Bone marrow (tissue), 2 donors: ENCODE data around the gene ETNK2.
A peak's percentile ranks its signal among the peaks of the same experiment; 100 is the strongest.
"Not testable (repeated sequence)": the region's sequence is repeated elsewhere in the genome, so short reads cannot be mapped to it uniquely, and the experiment has no call there.

Experiments used
- DNase-seq, 2 donors: peaks; one replicate each; lab custom pipeline; 2025; lab: John Stamatoyannopoulos, UW

ETNK2 gene

GRCh38 chr1:204126386-204126785, 25.5 kb downstream of the ETNK2 start:
- no peak for DNase-seq

GRCh38 chr1:204125759-204126351, 26.0 kb downstream of the ETNK2 start:
- no peak for DNase-seq

GRCh38 chr1:204124639-204125038, 27.2 kb downstream of the ETNK2 start:
- DNase-seq, result no peak

GRCh38 chr1:204123376-204123775, 28.5 kb downstream of the ETNK2 start:
- no peak for DNase-seq

DNA sequence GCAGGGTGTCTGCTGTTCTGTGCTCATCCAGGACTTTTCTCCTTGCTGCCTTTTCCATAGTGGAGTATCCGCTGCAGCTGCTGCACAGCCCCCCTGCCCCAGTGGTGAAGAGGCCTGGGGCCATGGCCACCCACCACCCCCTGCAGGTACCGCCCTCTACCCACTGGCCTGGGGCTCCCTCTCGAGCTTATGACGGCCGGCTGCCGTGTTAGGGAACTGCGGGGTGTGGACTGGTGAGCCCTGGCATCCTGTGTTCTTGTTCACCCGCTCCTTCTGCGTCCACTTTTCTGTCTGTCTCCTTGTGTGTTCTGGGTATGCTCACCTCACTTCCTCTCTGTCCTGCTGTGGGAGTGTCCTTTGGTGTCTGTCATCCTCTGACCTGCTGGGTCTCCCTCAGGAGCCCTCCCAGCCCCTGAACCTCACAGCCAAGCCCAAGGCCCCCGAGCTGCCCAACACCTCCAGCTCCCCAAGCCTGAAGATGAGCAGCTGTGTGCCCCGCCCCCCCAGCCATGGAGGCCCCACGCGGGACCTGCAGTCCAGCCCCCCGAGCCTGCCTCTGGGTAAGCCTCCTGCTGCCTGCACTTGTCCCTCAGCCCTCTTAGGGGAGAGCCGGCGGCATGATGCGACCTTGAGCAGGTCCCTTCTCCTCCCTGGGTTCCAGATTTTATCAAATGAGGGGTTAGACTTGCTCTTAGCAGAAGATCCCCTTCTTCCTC, 29.8 kb downstream of the ETNK2 start:
- DNase-seq, result no peak

DNA sequence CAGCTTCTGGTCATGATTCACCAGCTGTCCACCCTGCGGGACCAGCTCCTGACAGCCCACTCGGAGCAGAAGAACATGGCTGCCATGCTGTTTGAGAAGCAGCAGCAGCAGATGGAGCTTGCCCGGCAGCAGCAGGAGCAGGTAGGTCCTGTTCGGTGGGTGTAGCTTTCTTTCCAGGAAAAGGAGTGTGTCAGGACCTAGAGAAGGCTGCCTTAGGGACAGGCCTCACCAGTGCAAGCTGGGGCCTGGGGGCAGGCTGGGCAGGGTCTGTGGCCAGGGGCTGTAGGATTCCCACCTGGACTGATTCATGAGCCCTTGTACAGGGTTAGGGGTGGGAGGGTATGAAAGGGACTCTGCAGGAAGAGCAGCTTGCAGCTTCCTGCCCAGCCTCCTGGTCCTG, 35.3 kb downstream of the ETNK2 start:
- DNase-seq, result no peak

GRCh38 chr1:204115116-204115515, 36.7 kb downstream of the ETNK2 start:
- no peak for DNase-seq

GRCh38 chr1:204114606-204115005, 37.2 kb downstream of the ETNK2 start:
- no peak for DNase-seq

DNA sequence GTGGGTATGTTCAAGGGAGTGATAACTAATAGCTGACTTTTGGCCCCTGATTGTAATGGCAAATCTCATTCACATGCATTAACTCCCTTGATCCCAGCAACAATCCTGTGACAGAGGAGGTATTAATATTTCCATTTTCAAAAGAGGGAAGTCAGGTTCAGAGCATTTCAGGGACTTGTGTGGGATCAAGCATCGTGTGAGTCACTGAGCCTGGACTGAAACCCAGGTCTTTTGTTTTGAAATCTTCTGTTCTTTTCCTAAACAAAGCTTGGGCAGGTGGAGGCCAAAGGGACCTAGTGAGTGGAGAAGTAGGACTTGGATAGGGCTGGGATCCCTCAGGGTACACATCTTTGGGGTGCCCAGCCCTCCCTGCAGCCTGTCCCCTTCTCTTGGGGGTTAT, 37.9 kb downstream of the ETNK2 start:
- DNase-seq, result no peak

DNA sequence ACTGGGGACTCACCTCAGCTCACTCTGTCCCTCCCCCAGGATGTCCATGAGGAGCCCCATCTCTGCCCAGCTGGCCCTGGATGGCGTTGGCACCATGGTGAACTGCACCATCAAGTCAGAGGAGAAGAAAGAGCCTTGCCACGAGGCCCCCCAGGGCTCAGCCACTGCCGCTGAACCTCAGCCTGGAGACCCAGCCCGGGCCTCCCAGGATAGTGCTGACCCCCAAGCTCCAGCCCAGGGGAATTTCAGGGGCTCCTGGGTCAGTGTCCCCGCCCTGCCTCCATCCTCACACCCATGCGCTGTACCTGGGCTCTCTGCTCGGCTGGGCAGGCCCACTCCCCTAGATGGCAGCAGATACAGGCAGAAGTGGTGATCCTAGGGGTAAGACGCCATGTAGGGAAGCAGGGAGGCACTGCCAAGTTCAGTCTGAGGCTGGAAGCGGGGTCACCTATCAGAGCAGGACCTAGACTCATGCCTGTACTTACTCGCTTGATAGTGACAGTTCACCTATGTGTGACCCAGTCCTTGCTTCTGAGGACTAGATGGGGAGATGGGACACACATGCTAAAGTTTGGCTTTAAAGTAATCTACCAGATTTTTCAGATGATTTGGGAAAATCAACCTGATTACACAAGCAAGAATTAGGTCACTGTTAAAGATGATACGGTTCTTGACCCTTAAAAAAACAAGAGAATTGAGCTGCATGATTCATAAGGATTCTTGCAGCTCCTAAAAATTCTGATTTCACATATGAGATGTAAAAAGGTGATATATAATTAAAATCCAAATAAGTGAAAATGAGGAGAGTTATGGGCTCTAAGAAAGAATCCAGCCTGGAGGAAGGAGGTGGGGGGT, 38.7 kb downstream of the ETNK2 start:
- no peak for DNase-seq

GRCh38 chr1:204110894-204111633, 40.8 kb downstream of the ETNK2 start:
- DNase-seq, result no peak

DNA sequence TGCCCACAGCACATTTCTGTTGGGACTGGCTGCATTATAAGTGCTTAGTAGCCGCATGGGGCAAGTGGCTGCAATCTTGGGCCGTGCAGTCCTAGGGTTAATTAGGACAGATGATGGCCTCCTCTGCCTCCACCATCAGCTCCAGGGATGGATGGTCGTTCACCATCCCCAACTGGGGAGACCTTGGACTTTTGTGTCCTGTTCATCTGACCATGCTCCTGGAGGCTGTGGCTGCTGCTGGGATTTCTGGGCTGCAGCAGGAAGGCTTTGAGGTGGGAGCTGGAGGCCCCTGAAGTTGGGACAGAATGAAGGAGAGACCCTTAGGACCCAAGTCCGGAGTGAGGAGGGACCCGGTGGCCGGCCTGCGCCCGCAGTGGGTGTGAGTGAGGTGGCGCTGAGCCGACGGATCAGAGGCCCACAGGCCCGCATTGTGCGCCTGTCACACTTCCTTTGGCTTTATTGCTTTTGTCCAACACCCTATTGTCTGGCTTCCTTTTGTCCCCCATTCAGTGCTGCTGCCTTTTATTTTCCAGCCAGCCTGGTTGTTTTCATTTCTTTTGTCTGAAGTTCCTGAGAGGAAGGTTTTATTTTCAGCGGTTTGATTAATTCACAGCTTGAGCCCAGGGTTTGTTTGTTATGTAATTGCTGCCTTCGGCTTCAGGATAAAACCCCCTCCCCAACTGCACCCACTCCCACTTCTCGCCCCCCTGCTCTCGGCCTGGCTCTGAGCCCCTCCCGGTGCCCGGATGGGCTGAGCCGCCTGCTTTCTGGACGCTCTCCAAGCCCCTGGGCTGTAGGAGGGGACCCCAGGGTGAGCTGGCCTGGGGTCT, 43.3 kb downstream of the ETNK2 start:
- DNase-seq, result no peak

DNA sequence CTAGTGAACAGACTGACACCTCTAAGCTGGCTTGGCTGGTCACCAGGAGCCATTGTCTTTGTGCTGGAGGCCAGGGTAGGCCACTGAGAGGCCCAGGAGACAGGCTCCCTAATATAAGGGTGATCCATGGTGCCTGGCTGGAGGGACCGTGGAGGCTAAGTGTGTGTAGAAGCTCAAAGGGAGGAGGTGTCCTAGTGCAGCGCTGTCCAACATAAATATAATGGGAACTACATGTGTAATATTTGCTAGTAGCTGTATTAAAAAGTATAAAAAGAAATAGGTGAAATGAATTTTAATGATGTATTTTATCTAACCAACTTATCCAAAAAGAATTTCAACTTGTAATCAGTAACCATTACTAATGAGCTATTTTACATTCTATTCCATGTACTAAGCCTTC, 44.0 kb downstream of the ETNK2 start:
- DNase-seq, result no peak

GRCh38 chr1:204106825-204107224, 45.0 kb downstream of the ETNK2 start:
- no peak for DNase-seq

DNA sequence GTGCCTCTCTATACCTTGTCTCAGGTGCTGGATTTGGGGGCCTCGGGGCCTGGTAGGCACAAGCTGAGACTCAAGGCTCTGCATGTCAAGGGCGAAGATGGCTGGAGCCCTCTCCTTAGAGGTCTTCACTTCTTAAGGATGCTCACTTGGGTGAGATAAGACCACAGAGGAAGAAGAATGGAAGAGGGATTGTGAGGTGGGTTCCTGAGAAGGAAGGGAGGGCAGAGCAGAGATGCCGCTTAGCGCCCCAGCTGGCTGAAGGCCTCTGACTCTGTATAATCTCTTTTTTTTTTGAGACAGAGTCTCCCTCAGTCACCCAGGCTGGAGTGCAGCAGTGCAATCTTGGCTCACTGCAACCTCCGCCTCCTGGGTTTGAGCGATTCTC, 46.7 kb downstream of the ETNK2 start:
- peak in 1 of 2 donors; percentile 69 for DNase-seq

- peak in 1 of 2 donors; percentile 93 for DNase-seq
These were observed 47.3 kb downstream of the ETNK2 start for GRCh38 chr1:204104331-204105130.

- no peak for DNase-seq
These were observed 48.5 kb downstream of the ETNK2 start for GRCh38 chr1:204103431-204103741.

GRCh38 chr1:204102739-204103430, 49.0 kb downstream of the ETNK2 start:
- DNase-seq, result no peak

DNA sequence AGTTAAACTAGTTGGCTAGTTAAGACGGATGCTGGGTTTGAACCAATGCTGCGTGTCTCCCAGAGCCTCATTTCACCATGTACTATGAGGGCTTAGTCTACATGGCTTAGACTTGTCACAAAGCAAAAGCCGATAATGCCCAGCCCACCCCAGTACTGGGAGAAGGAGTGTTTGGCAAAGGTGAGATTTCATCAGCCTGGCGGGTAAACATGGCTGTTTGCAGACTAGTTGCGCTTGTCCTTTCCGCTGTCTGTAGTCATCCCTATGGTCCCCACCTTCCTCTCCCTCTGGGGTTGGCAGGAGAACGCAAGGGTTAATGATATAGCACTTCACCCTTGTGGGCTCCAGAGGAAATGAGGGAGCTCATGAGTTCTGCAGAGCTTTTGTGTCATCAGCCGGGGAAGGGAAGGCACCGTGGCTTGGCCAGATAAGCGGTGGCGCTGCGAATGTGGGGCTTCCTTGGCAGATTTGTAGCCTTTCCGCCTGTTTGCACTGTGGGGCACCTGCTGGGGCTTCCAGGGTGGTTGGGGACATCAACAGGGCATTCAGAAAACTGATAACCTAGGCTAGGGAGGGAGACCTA, 49.7 kb downstream of the ETNK2 start:
- DNase-seq, result peak in 1 of 2 donors; percentile 77

DNA sequence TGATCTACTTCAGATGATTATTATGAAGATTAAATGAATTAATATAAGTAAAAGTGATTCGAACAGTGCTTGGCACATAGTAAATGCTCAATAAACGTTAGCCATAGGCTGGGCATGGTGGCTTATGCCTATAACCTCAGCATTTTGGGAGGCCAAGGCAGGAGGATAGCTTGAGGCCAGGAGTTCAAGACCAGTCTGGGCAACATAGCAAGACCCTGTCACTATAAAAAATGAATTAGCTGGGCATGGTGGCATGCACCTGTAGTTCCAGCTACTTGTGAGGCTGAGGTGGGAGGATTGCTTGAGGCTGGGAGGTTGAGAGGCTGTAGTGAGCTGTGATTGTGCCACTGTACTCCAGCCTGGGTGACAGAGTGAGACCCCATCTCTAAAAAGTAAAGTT, 52.1 kb downstream of the ETNK2 start:
- DNase-seq, result not testable (repeated sequence)
